Kidney (tissue), 14 donors: Measurements from ENCODE around the gene EBF3. TPM values are rescaled to one million over a fixed set of nuclear protein-coding genes. Genes with fewer than 3 reads are reported as not detected.

Source experiments
- DNase-seq, 5 donors: peaks; one replicate each; pipeline ENCODE4 v3.0.0-alpha.2; 2013 to 2020
- FAIRE-seq: peaks from 2 replicates; lab custom pipeline; 2012; peaks lifted over from hg19 to GRCh38; lab: Jason Lieb, UNC
- H3K27ac ChIP-seq, 2 donors: one replicate each; pipeline ENCODE4 v1.7.0; 2013; ENCODE audit warnings: low read depth in 2 of 2, low read length in 2 of 2, inconsistent platforms in 1 of 2
- H3K27me3 ChIP-seq: one replicate; pipeline ENCODE4 v1.7.1; 2013; ENCODE audit warnings: low read length, inconsistent platforms; ENCODE audit not compliant: control insufficient read depth, insufficient read depth
- H3K36me3 ChIP-seq, 3 donors: one replicate each; pipeline versions ENCODE4 v1.7.0 to v1.7.1; 2013; ENCODE audit warnings: low read length in 3 of 3, control low read depth in 1 of 3, inconsistent platforms in 1 of 3; ENCODE audit not compliant: insufficient read depth in 3 of 3, control insufficient read depth in 2 of 3
- H3K4me1 ChIP-seq, 3 donors: one replicate each; pipeline versions ENCODE4 v1.7.0 to v1.7.1; 2013; ENCODE audit warnings: low read length in 3 of 3, inconsistent platforms in 1 of 3, low read depth in 1 of 3; ENCODE audit not compliant: control insufficient read depth in 2 of 3, insufficient read depth in 2 of 3
- H3K4me3 ChIP-seq, 3 donors: one replicate each; pipeline versions ENCODE4 v1.7.0 to v1.8.1; 2013; ENCODE audit warnings: low read length in 3 of 3, control low read depth in 1 of 3, inconsistent platforms in 1 of 3
- H3K9ac ChIP-seq, 3 donors: one replicate each; pipeline versions ENCODE4 v1.7.0 to v1.7.1; 2013; ENCODE audit warnings: low read length in 3 of 3, control low read depth in 1 of 3, inconsistent platforms in 1 of 3
- H3K9me3 ChIP-seq, 3 donors: one replicate each; pipeline versions ENCODE4 v1.7.0 to v1.7.1; 2013; ENCODE audit warnings: low read length in 3 of 3, control low read depth in 1 of 3, inconsistent platforms in 1 of 3; ENCODE audit not compliant: control insufficient read depth in 2 of 3, insufficient read depth in 1 of 3
- CTCF ChIP-seq: IDR thresholded peaks from 3 replicates; pipeline ENCODE4 v1.5.1; 2012; ENCODE audit warnings: mild to moderate bottlenecking, moderate library complexity, borderline replicate concordance; ENCODE audit not compliant: insufficient read depth; ENCODE audit errors: extremely low read depth
- intact Hi-C: fragments of 100-400 bp; cut with DNase I; formaldehyde crosslinking; loops from one replicate; pipeline ENCODE4 v1.11.1; 2022
- polyA plus RNA-seq: library from polyadenylated mRNA; stranded (reverse); fragments of 350-450 nt; fragmentation: Illumina TruSeq; extraction: RNeasy Lipid Tissue Mini Kit (QIAGEN cat#74804); gene quantifications from one replicate; pipeline ENCODE4 v1.2.3, GENCODE V29; 2014; ENCODE audit warnings: low read depth, low replicate concordance; ENCODE audit not compliant: insufficient read depth
- total RNA-seq: library from RNA; stranded (reverse); fragmentation: NEBNext Ultra II Directional; extraction: Animal tissue kit (Norgen Biotek cat#: 25700); gene quantifications from one replicate; pipeline ENCODE4 v1.2.1, GENCODE V29; 2021
- donor health status: control.
- donor health status: control.
- donor health status: control.
- donor health status: control.
- donor health status: control.
- donor health status: DM: yes; HTN: yes; CAD: no.
- donor health status: Normal renal cell carcinoma (clear cell type).

The EBF3 gene
- total and polyA plus RNA-seq, 2 donors from 2014 or later = 0.09 to 0.98 TPM

GRCh38 chr10:129879655-129880054 is 84.4 kb downstream of the EBF3 start:
- Histone ChIP-seq H3K36me3 (no peaks in the 10 kb centered on the region), H3K9me3 (no peaks in the 10 kb centered on the region), H3K4me1 (no peaks in the 10 kb centered on the region), H3K9ac (no peak overlapping the region), H3K27me3 (peaks cover 3% of the 10 kb centered on the region), H3K4me3 (no peak overlapping the region), H3K27ac (no peak overlapping the region)
- no peak for TF ChIP-seq CTCF
- no peak for DNase-seq
- FAIRE-seq = no peak
- intact Hi-C loops = no loop called here

- Histone ChIP-seq H3K9ac (no peak overlapping the region), H3K9me3 (no peaks in the 10 kb centered on the region), H3K27me3 (peaks cover 3% of the 10 kb centered on the region), H3K4me1 (no peaks in the 10 kb centered on the region), H3K4me3 (no peak overlapping the region), H3K27ac (no peak overlapping the region), H3K36me3 (no peaks in the 10 kb centered on the region)
- DNase-seq (no peak), FAIRE-seq (no peak)
- intact Hi-C loops = no loop called here
- no peak for TF ChIP-seq CTCF
These were observed 85.2 kb downstream of the EBF3 start for GRCh38 chr10:129878835-129879234.

- intact Hi-C loops = no loop called here
- Histone ChIP-seq H3K4me1 (no peaks in the 10 kb centered on the region), H3K9me3 (no peaks in the 10 kb centered on the region), H3K36me3 (no peaks in the 10 kb centered on the region), H3K4me3 (no peak overlapping the region), H3K27me3 (peaks cover 3% of the 10 kb centered on the region), H3K9ac (no peak overlapping the region), H3K27ac (no peak overlapping the region)
- FAIRE-seq (no peak), DNase-seq (no peak)
- TF ChIP-seq CTCF = peak; percentile 23
These were observed 86.2 kb downstream of the EBF3 start for GRCh38 chr10:129877773-129878371.

DNA sequence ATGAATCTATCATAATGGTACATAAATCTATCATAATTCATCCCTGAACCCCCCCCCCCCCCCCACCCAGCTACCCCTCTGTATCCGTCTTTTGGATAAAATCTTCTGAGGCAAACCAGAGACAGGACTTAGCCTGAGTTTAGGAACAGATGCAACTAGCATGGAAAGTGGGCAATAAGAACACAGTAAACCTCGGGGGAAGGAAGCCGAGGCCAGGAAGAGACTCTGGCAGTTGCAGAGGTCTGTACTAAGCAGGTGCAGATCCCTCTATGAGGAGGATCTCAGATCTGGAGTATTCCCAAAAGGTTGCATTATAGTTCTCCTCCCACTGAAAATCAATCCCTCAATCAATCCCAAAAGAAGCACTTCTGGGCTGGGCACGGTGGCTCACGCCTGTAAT is 87.2 kb downstream of the EBF3 start:
- DNase-seq (no peak), FAIRE-seq (no peak)
- no peak for TF ChIP-seq CTCF
- Histone ChIP-seq H3K4me3 (no peak overlapping the region), H3K27ac (no peak overlapping the region), H3K9ac (no peak overlapping the region), H3K4me1 (no peaks in the 10 kb centered on the region), H3K9me3 (no peaks in the 10 kb centered on the region), H3K27me3 (peaks cover 3% of the 10 kb centered on the region), H3K36me3 (no peaks in the 10 kb centered on the region)
- intact Hi-C loops = no loop called here
